PC-3 (cell line): ENCODE data around the gene NEDD4. TPM values are rescaled to one million over a fixed set of nuclear protein-coding genes. Genes with fewer than 3 reads are reported as not detected.
"Not testable (repeated sequence)": the region's sequence is repeated elsewhere in the genome, so short reads cannot be mapped to it uniquely, and the experiment has no call there.

ENCODE experiments used
- ATAC-seq: fragments of 200-7000 bp; cut with Tn5 transposase; 2 replicates; pipeline ENCODE4 v1.9.1; 2020; ENCODE audit warnings: mild to moderate bottlenecking, moderate library complexity
- BruUV-seq: library from RNA; stranded (reverse); fragments of 400-500 nt; replicated peaks from 2 replicates; lab custom pipeline; 2021; lab: Mats Ljungman, UMichigan
- CTCF ChIA-PET: fragments of 300-600 bp; sonication (Branson Sonifier 250); formaldehyde crosslinking; loops from one replicate; lab custom pipeline; 2022; ENCODE audit warnings: antibody characterized with exemption; lab: Charles Lee
- POLR2A ChIA-PET: fragments of 300-600 bp; sonication (Branson Sonifier 250); formaldehyde crosslinking; loops from one replicate; lab custom pipeline; 2022; ENCODE audit warnings: antibody characterized with exemption; ENCODE audit not compliant: unreplicated experiment; lab: Charles Lee
- DNase-seq: peaks from one replicate; pipeline ENCODE4 v3.0.0-alpha.2; 2015
- H2AFZ ChIP-seq: fragments of 300-600 bp; sonication (generic); 2 replicates; pipeline ENCODE4 v1.6.0; 2016; ENCODE audit warnings: antibody characterized with exemption, low read length
- H3F3A ChIP-seq: fragments of 300-600 bp; sonication (generic); one replicate; pipeline ENCODE4 v1.6.0; 2017; ENCODE audit warnings: antibody characterized with exemption, low read length, control low read depth, mild to moderate bottlenecking; ENCODE audit not compliant: unreplicated experiment
- H3K27ac ChIP-seq: fragments of 300-600 bp; sonication (generic); 2 replicates; pipeline ENCODE4 v1.5.1; 2016; ENCODE audit warnings: mild to moderate bottlenecking, low read length
- H3K27me3 ChIP-seq: fragments of 300-600 bp; sonication (generic); 2 replicates; pipeline ENCODE4 v1.6.1; 2016; ENCODE audit warnings: low read length, mixed read lengths
- H3K36me3 ChIP-seq: fragments of 300-600 bp; sonication (generic); 2 replicates; pipeline ENCODE4 v1.6.1; 2016; ENCODE audit warnings: low read depth, mixed run types, low read length, mixed read lengths
- H3K4me1 ChIP-seq: fragments of 300-600 bp; sonication (generic); 2 replicates; pipeline ENCODE4 v1.5.1; 2016; ENCODE audit warnings: low read length; ENCODE audit not compliant: insufficient read depth
- H3K4me2 ChIP-seq: fragments of 300-600 bp; sonication (generic); 2 replicates; pipeline ENCODE4 v1.6.0; 2016; ENCODE audit warnings: low read length
- H3K4me3 ChIP-seq: fragments of 300-600 bp; sonication (generic); 2 replicates; pipeline ENCODE4 v1.5.1; 2016; ENCODE audit warnings: mild to moderate bottlenecking, low read length, mixed read lengths
- H3K79me2 ChIP-seq: fragments of 300-600 bp; sonication (generic); 2 replicates; pipeline ENCODE4 v1.6.1; 2017; ENCODE audit warnings: low read length, mixed read lengths
- H3K9ac ChIP-seq: fragments of 300-600 bp; sonication (generic); 2 replicates; pipeline ENCODE4 v1.6.0; 2016; ENCODE audit warnings: mild to moderate bottlenecking, low read length
- H3K9me2 ChIP-seq: fragments of 300-600 bp; sonication (generic); replicated peaks from 2 replicates; pipeline ENCODE4 v1.6.1; 2016; ENCODE audit warnings: mixed run types, low read length, mixed read lengths
- H3K9me3 ChIP-seq: fragments of 300-600 bp; sonication (generic); 2 replicates; pipeline ENCODE4 v1.6.1; 2016; ENCODE audit warnings: low read length, mixed read lengths
- H4K20me1 ChIP-seq: fragments of 300-600 bp; sonication (generic); 2 replicates; pipeline ENCODE4 v1.6.1; 2016; ENCODE audit warnings: low read length, mixed read lengths
- CTCF ChIP-seq: fragments of 300-600 bp; sonication (generic); conservative IDR thresholded peaks from 2 replicates; pipeline ENCODE4 v1.5.1; 2017; ENCODE audit warnings: antibody characterized with exemption, low read depth, mild to moderate bottlenecking, low read length
- EZH2 ChIP-seq: fragments of 300-600 bp; sonication (generic); IDR thresholded peaks from one replicate; pipeline ENCODE4 v1.6.1; 2017; ENCODE audit warnings: antibody characterized with exemption, mild to moderate bottlenecking, low read length; ENCODE audit not compliant: unreplicated experiment
- EZH2phosphoT487 ChIP-seq: fragments of 300-600 bp; sonication (generic); IDR thresholded peaks from 2 replicates; pipeline ENCODE4 v1.6.1; 2018; ENCODE audit warnings: mild to moderate bottlenecking, antibody characterized with exemption, low read length, borderline replicate concordance
- intact Hi-C: fragments of 100-400 bp; cut with micrococcal nuclease; formaldehyde crosslinking; loops from 2 replicates; pipeline ENCODE4 v1.9.0; 2023
- total RNA-seq: library from RNA; depleted of rRNA; stranded (reverse); fragments of >200 nt; gene quantifications from 2 replicates; pipeline ENCODE4 v1.2.3, GENCODE V29; 2014

Gene NEDD4
- total RNA-seq, 1 experiment from 2014 or later, result 9.6 TPM

GRCh38 chr15:55954862-55955605 lies 38.4 kb downstream of the NEDD4 start:
- H3K79me2 ChIP-seq, result no peaks in the 10 kb centered on the region
- no peak overlapping the region for H3K9ac ChIP-seq
- DNase-seq (no peak), ATAC-seq (no peak)
- no peaks in the 10 kb centered on the region for H3K4me1 ChIP-seq
- TF ChIP-seq EZH2, result no peak
- no peak for TF ChIP-seq EZH2phosphoT487
- no peak for TF ChIP-seq CTCF
- CTCF ChIA-PET, result no interaction called here
- no TSS peak for BruUV-seq
- H3K4me3 ChIP-seq, result no peak overlapping the region
- H3K27ac ChIP-seq, result no peak overlapping the region
- POLR2A ChIA-PET, result no interaction called here
- H3K4me2 ChIP-seq, result no peak overlapping the region
- no peaks in the 10 kb centered on the region for H4K20me1 ChIP-seq
- no peaks in the 10 kb centered on the region for H3K27me3 ChIP-seq
- H3F3A ChIP-seq, result no peaks in the 10 kb centered on the region
- no peaks in the 10 kb centered on the region for H3K9me2 ChIP-seq
- no peaks in the 10 kb centered on the region for H3K36me3 ChIP-seq
- intact Hi-C loops, result no loop called here
- no peaks in the 10 kb centered on the region for H3K9me3 ChIP-seq
- no peak overlapping the region for H2AFZ ChIP-seq

GRCh38 chr15:55952501-55953274 lies 40.7 kb downstream of the NEDD4 start:
- H3K36me3 ChIP-seq, result not testable (repeated sequence)

GRCh38 chr15:55944606-55945005 lies 48.8 kb downstream of the NEDD4 start:
- POLR2A ChIA-PET, H3K4me2 ChIP-seq, H2AFZ ChIP-seq, H3K4me3 ChIP-seq, H3K9me3 ChIP-seq, H3K4me1 ChIP-seq, intact Hi-C loops, CTCF ChIA-PET, H3K27me3 ChIP-seq, H3K36me3 ChIP-seq, H3K9ac ChIP-seq, DNase-seq, H3F3A ChIP-seq, BruUV-seq, H3K9me2 ChIP-seq, H3K27ac ChIP-seq, H3K79me2 ChIP-seq, H4K20me1 ChIP-seq, ATAC-seq: not testable (repeated sequence)

More at GRCh38 chr15:55952501-55953274, 40.7 kb downstream of the NEDD4 start:
- H3K4me1 ChIP-seq, H3K27ac ChIP-seq, intact Hi-C loops, DNase-seq, BruUV-seq, H4K20me1 ChIP-seq, ATAC-seq, H3K9ac ChIP-seq, H3F3A ChIP-seq, H2AFZ ChIP-seq, H3K4me3 ChIP-seq, POLR2A ChIA-PET, H3K79me2 ChIP-seq, H3K27me3 ChIP-seq, CTCF ChIA-PET, H3K9me2 ChIP-seq, H3K9me3 ChIP-seq, H3K4me2 ChIP-seq: not testable (repeated sequence)
